Measurements from ENCODE around the gene STK38. TPM values are rescaled to one million over a fixed set of nuclear protein-coding genes. Genes with fewer than 3 reads are reported as not detected.

The STK38 gene
- total RNA-seq = 10 to 100 TPM; 22.9 to 23.4 TPM

DNA sequence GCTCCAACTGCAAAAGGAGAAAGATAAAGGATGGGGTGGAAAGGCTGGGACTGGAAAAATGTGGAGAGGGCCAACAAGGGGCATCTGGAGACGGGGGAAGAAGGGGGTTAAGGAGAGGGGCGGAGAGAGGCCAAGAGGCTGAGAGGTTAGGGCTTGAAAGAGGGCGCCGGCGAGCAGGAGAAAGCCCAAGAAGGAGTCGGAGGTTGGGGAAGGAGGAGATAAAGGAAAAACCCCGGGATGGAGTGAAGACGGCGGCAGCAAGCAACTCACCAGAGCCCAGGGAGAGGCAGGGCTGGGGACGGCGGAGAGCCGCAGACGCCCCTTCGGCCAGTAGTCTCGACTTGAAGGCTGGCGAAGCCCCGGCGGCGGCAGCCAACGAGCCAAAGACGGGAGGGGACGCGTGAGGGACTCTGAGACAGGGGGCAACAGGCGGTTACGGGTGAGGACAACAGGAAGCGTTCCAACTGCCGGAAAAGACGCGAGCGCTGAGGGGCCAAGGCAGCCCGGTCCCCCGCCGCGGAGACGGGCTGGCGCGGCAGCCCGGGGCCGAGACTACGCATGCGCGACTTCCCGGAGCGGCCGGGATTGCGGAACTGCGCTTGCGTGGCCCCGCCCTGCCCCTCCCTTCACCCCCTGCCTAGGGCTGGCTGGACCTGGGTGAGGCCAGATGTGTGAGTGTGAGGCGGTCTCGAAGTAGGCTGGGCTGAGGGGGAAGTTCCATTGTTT, at the start of gene STK38:
Gene STK38, minus strand, starts transcription at position 560 of the 726 bp plus-strand sequence. CDS start 7,277 bp downstream, outside the sequence.
- no peaks in the 10 kb centered on the region for H3K9me3 Mint-ChIP-seq
- intact Hi-C loops (cut with micrococcal nuclease) = loop anchor here (5.0 to 10.0 kb wide), 3 partner anchors 50 to 125 kb away; partner anchors contain the start of genes KCTD20 and PXT1
- TF ChIP-seq, protein P1, sequence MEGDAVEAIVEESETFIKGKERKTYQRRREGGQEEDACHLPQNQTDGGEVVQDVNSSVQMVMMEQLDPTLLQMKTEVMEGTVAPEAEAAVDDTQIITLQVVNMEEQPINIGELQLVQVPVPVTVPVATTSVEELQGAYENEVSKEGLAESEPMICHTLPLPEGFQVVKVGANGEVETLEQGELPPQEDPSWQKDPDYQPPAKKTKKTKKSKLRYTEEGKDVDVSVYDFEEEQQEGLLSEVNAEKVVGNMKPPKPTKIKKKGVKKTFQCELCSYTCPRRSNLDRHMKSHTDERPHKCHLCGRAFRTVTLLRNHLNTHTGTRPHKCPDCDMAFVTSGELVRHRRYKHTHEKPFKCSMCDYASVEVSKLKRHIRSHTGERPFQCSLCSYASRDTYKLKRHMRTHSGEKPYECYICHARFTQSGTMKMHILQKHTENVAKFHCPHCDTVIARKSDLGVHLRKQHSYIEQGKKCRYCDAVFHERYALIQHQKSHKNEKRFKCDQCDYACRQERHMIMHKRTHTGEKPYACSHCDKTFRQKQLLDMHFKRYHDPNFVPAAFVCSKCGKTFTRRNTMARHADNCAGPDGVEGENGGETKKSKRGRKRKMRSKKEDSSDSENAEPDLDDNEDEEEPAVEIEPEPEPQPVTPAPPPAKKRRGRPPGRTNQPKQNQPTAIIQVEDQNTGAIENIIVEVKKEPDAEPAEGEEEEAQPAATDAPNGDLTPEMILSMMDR (IDR thresholded peaks at IDR 0.05) = no peak
- ChIA-PET CTCF (interaction anchor here (0.8 to 1.6 kb wide), 3 partner anchors 29 to 124 kb away, joined by 3 read pairs; no protein-coding TSS in a partner anchor), POLR2A (interaction anchor here (0.7 to 3.6 kb wide), 11 partner anchors 9 to 53 kb away, joined by 3 to 30 read pairs (median 4); partner anchors contain the start of gene SRSF3)
- H3K36me3 Mint-ChIP-seq (ENCODE audit: low read depth) = peaks cover 12% of the 10 kb centered on the region
- H3K27me3 Mint-ChIP-seq = no peaks in the 10 kb centered on the region
- DNase-seq = peak; percentile 94
- peak; percentile 90 for ATAC-seq
- H3K27ac Mint-ChIP-seq = peak within 1 kb of the TSS; percentile 97
- H3K4me3 Mint-ChIP-seq = peak within 1 kb of the TSS; percentile 96
- peaks cover 34% of the 10 kb centered on the region for H3K4me1 Mint-ChIP-seq (ENCODE audit: low read depth)

DNA sequence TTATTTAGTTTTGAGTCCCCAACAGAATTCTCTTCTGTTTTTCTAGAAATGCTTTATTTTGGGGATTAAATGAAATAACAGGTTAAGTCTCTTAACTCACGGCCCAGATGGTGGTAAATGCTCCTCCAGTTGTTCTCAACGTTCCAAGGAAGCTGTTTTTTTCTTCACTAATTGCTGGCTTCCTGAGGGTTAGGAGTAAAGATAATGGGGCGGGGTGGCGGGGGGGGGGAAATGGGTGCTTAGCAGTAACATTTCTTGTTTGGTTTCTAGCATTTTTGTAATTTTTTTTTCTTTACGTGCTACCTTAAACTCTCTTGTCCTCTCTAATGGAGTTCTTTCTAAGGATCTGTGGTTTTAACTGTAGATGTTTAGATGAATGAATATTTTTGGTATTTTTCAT, 49.1 kb upstream of the STK38 start:
- no peak for DNase-seq

DNA sequence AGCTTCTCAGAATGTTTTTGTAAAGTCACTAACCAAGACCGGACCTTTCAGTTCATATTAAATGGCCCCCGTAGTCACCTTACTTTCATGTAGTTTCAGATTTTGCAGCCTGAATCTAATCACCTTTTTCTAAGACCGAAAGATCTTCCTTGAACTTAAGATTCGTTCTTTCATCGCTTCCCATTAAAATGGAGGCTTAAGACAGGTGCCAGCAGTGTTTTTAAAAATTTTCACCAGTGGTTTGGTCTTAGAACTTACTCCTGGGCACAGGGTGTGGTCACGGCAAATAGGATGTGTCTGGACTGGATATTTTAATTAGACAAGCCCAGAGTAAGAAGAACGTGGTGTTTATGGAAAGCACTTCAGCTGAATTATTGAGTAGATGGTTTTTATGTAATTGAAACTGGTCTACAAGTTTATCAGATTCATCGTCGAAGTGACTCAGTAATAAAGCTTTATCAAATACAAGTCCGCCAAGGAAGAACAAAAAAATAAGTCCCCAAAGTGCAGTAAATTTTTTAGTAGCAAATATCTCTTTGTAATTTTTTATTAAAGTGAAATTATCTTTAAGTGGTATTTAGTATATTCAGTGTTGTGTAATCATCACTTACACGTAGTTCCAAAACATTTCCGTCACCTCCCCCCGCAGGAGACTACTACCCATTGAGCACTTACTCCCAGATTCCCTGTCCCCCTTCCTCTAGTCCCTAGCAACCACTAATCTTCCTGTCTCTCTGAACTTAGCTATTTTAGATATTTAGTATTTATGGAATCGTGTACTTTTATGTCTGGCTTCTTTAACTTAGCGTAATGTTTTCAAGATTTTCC, 47.8 kb upstream of the STK38 start:
- ChIA-PET POLR2A (interaction anchor here (0.6 to 8.9 kb wide), 31 partner anchors 8 to 592 kb away, joined by 3 to 139 read pairs (median 4); partner anchors contain the start of genes CDKN1A, KCTD20, PXT1 and STK38), CTCF (no interaction called here)
- Mint-ChIP-seq H3K4me3 (peak overlapping the region; percentile 86), H3K27ac (peak overlapping the region; percentile 96), H3K27me3 (no peaks in the 10 kb centered on the region), H3K9me3 (no peaks in the 10 kb centered on the region), H3K4me1 (ENCODE audit: low read depth) (peaks cover 29% of the 10 kb centered on the region), H3K36me3 (ENCODE audit: low read depth) (peaks cover 58% of the 10 kb centered on the region)
- TF ChIP-seq, protein P1 (IDR thresholded peaks at IDR 0.05) = no peak
- no peak for ATAC-seq
- intact Hi-C loops (cut with micrococcal nuclease) = loop anchor here (5.0 kb wide), 1 partner anchor 48 kb away; the partner anchor contains the start of gene STK38
- peak; percentile 48 for DNase-seq

More for the DNA sequence above, 49.1 kb upstream of the STK38 start:
- no peak for ATAC-seq
- peaks cover 37% of the 10 kb centered on the region for H3K4me1 Mint-ChIP-seq (ENCODE audit: low read depth)
- H3K27me3 Mint-ChIP-seq = no peaks in the 10 kb centered on the region
- POLR2A ChIA-PET = interaction anchor here (0.6 to 8.9 kb wide), 12 partner anchors 11 to 567 kb away, joined by 3 to 139 read pairs (median 6); partner anchors contain the start of genes CDKN1A, KCTD20, PXT1 and STK38
- CTCF ChIA-PET = interaction anchor here (3.0 kb wide), 1 partner anchor 10 kb away, joined by 16 read pairs; no protein-coding TSS in a partner anchor
- H3K4me3 Mint-ChIP-seq = peak overlapping the region; percentile 86
- TF ChIP-seq, protein P1 (IDR thresholded peaks at IDR 0.05) = no peak
- peaks cover 70% of the 10 kb centered on the region for H3K36me3 Mint-ChIP-seq (ENCODE audit: low read depth)
- intact Hi-C loops (cut with micrococcal nuclease) = loop anchor here (5.0 kb wide), 1 partner anchor 49 kb away; the partner anchor contains the start of gene STK38
- peak overlapping the region; percentile 96 for H3K27ac Mint-ChIP-seq
- H3K9me3 Mint-ChIP-seq = no peaks in the 10 kb centered on the region

DNA sequence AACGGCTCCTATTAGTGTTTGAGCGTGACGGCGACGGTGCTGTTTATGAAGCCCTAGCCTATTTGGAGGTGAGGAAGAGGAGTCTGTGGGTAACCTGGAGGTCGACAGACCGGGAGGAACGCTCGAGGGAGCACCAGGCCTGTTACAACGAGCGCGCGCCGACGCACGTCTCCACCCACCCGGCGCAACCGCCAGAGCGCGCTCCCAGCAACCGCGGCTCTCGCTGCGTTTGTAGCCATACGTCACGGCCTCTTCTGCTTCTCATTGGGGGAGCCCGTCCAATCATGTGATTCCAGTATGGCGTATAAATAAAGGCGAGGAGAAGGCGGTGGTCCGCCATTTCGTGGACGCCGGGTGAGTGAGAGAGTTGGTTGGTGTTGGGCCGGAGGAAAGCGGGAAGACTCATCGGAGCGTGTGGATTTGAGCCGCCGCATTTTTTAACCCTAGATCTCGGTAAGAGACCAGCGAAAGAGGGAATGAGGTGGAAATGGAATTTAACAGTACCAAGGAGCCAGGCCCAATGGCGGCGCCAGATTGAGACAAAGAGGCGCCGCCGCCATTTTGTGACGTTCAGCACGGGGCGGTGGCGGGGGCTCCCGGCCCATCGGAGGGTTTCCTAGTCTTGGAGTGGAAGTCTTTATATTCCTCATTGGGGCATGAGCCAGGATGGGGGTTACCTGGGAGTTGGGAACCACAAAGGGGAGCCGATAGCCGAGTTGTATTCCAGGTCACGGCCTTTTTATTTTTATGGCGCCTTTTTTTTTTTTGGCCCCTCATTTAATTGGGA, 46.9 kb upstream of the STK38 start, which contains the start of gene SRSF3:
Gene SRSF3, plus strand, starts transcription at position 334 of the 787 bp plus-strand sequence. CDS start 2,401 bp downstream, outside the sequence.
- Mint-ChIP-seq H3K27ac (peak within 1 kb of the TSS; percentile 96), H3K4me1 (ENCODE audit: low read depth) (peaks cover 21% of the 10 kb centered on the region), H3K9me3 (no peaks in the 10 kb centered on the region), H3K36me3 (ENCODE audit: low read depth) (peaks cover 50% of the 10 kb centered on the region), H3K4me3 (peak within 1 kb of the TSS; percentile 86), H3K27me3 (no peaks in the 10 kb centered on the region)
- ATAC-seq (peak; percentile 89), DNase-seq (peak; percentile 97)
- ChIA-PET POLR2A (interaction anchor here (0.6 to 8.9 kb wide), 35 partner anchors 8 to 593 kb away, joined by 3 to 139 read pairs (median 4); partner anchors contain the start of gene CDKN1A), CTCF (interaction anchor here (1.2 kb wide), 1 partner anchor 9 kb away, joined by 3 read pairs; no protein-coding TSS in a partner anchor)
- TF ChIP-seq, protein P1 (IDR thresholded peaks at IDR 0.05) = no peak
- intact Hi-C loops (cut with micrococcal nuclease) = no loop called here
